ENCODE data around the gene MOB4. TPM values are rescaled to one million over a fixed set of nuclear protein-coding genes. Genes with fewer than 3 reads are reported as not detected.

Gene MOB4
- total and polyA plus RNA-seq, 2 experiments from 2014 or later: 68.2 to 87.0 TPM

DNA sequence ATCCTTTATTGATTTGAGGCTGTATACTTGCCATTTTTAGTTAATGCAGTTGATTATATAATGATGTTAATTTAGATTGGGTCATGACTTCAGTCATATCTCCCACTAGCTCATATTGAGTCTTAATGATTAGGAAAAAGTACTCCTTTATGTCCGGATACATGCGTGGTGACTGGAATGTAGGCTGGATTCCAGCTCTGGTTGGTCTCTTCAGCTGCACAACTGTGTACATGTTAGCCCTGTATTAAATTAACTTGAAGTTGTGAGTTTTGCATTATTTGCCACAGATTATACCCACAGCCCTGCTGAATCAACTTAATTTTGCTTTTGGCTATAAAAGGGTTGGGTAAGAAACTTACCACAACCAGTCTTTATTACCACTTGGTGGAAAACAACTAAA, 22.5 kb downstream of the MOB4 start (continued):
- no peak for TF ChIP-seq REST (IDR thresholded peaks at IDR 0.05; ENCODE audit: unreplicated experiment)
- TF ChIP-seq EZH2phosphoT487 (IDR thresholded peaks at IDR 0.05; ENCODE audit: unreplicated experiment): no peak
- no peak for TF ChIP-seq JUNB (IDR thresholded peaks at IDR 0.05; ENCODE audit: unreplicated experiment)
- no peak for TF ChIP-seq EZH2 (IDR thresholded peaks at IDR 0.05; ENCODE audit: low read depth, unreplicated experiment)
- no peak for TF ChIP-seq POLR2AphosphoS5 (IDR thresholded peaks at IDR 0.05; ENCODE audit: low read depth)

GRCh38 chr2:197539734-197540133, 23.9 kb downstream of the MOB4 start:
- no peaks in the 10 kb centered on the region for H3K9me2 ChIP-seq (ENCODE audit: insufficient read depth)
- DNase-seq (ENCODE audit: low spot score) (no peak), ATAC-seq (no peak)
- peaks cover 19% of the 10 kb centered on the region for H3K79me2 ChIP-seq (replicated peaks; ENCODE audit: insufficient read depth)
- peaks cover 8% of the 10 kb centered on the region; the same call in 2 of the 3 replicates for H3K4me1 Mint-ChIP-seq
- no peak overlapping the region for H3K4me2 ChIP-seq
- H3F3A ChIP-seq (replicated peaks; ENCODE audit: low read depth): 0 out of 2 replicates have a peak, but pooled peaks cover 3% of the 10 kb centered on the region
- H3K36me3 ChIP-seq (ENCODE audit: insufficient read depth): peaks cover 18% of the 10 kb centered on the region; the same call in 1 of the 2 replicates
- no peaks in the 10 kb centered on the region for H3K9me3 Mint-ChIP-seq
- H3K36me3 Mint-ChIP-seq (ENCODE audit: low read depth): peaks cover 87% of the 10 kb centered on the region
- no peak overlapping the region for H3K4me3 ChIP-seq
- H3K4me3 Mint-ChIP-seq: no peak overlapping the region
- H2AFZ ChIP-seq: no peak overlapping the region
- no peak for TF ChIP-seq POLR2AphosphoS5 (IDR thresholded peaks at IDR 0.05; ENCODE audit: low read depth)
- TF ChIP-seq STAT1 (IDR thresholded peaks at IDR 0.05; ENCODE audit: unreplicated experiment): no peak
- TF ChIP-seq NANOG (IDR thresholded peaks at IDR 0.05; ENCODE audit: borderline replicate concordance): no peak
- no peak for TF ChIP-seq CREB1 (CRISPR knock-in tag; IDR thresholded peaks at IDR 0.05; ENCODE audit: low read depth)
- TF ChIP-seq REST (IDR thresholded peaks at IDR 0.05; ENCODE audit: unreplicated experiment): no peak
- no peak for TF ChIP-seq EZH2 (IDR thresholded peaks at IDR 0.05; ENCODE audit: low read depth, unreplicated experiment)
- TF ChIP-seq EZH2phosphoT487 (IDR thresholded peaks at IDR 0.05; ENCODE audit: unreplicated experiment): no peak
- TF ChIP-seq ETS1 (IDR thresholded peaks at IDR 0.05): no peak
- peaks cover 7% of the 10 kb centered on the region for H3K4me1 ChIP-seq (ENCODE audit: insufficient read depth)
- H3K27ac Mint-ChIP-seq: no peak overlapping the region
- H4K20me1 ChIP-seq (replicated peaks; ENCODE audit: insufficient read depth): no peaks in the 10 kb centered on the region; the same call in 1 of the 2 replicates
- no peaks in the 10 kb centered on the region for H3K27me3 Mint-ChIP-seq (ENCODE audit: insufficient read depth, low read depth, poor library complexity)
- H3K27ac ChIP-seq (ENCODE audit: low read depth): no peak overlapping the region
- no peaks in the 10 kb centered on the region for H3K27me3 ChIP-seq (ENCODE audit: insufficient read depth)

Measured in GM23338 (cell line).